ENCODE measurements around the gene TIMM29.
"Not testable (repeated sequence)": the region's sequence is repeated elsewhere in the genome, so short reads cannot be mapped to it uniquely, and the experiment has no call there.

TIMM29 gene

DNA sequence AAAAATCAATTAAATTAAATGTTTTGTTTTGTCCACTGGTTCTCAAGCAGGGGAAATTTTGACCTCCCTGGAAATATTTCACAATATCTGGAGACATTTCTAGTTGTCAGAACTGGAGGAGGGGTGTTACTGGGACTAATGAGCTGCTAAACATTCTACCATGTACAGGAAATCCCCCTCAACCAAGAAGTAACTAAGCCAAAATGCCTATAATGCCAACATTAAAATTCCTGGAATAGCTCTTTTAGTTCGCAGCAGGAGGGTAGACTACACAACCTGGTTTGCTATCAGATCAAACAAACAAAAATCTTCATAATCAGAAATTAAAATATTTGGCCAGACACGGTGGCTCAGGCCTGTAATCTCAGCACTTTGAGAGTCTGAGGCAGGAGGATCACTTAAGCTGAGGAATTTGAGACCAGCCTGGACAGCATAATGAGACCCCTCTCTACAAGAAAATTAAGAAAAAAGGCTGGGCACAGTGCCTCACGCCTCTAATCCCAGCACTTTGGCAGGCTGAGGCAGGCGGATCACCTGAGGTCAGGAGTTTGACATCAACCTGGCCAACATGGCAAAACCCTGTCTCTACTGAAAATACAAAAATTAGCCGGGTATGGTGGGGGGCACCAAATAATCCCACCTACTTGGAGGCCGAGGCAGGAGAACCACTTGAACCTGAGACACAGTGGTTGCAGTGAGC is 18.5 kb downstream of the TIMM29 start:
- DNase-seq, result no peak

DNA sequence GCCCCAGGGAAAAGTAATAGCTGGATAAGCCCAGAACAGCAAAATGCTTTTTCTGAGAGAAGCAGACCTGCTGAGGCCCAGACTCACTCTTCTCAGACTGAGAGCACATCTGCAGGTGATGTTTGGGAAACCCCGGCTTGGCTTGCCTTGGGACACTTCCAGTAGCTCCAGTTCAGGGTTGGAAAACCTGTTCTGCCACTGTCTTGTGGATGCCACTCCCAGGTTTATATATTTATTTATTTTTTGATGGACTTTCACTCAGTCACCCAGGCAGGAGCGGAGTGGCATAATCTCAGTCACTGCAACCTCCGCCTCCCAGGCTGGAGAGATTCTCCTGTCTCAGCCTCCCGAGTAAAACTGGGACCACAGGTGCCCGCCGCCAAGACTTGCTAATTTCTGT is 24.2 kb downstream of the TIMM29 start:
- DNase-seq, result no peak

DNA sequence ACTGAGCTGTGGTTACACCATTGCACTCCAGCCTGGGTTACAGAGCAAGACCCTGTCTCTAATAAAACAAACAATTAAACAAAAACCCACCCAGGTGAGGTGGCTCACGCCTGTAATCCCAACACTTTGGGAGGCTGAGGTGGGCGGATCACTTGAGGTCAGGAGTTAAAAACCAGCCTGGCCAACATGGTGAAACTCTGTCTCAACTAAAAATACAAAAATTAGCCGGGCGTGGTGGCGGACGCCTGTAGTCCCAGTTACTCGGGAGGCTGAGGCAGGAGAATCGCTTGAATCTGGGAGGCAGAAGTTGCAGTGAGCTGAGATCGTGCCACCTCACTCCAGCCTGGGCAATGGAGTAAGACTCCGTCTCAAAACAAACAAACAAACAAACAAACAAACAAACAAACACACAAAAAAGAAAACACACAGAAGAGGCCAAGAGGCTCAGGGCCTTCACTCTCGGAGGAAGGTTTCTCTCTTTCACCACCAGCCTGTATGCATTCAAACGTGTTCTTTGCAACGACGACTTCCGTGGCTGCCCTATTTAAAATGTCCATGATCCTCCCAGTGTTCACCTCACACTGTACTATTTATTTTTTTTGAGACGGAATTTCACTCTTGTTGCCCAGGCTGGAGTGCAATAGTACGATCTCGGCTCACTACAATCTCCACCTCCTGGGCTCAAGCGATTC is 30.8 kb downstream of the TIMM29 start:
- DNase-seq, result not testable (repeated sequence)

DNA sequence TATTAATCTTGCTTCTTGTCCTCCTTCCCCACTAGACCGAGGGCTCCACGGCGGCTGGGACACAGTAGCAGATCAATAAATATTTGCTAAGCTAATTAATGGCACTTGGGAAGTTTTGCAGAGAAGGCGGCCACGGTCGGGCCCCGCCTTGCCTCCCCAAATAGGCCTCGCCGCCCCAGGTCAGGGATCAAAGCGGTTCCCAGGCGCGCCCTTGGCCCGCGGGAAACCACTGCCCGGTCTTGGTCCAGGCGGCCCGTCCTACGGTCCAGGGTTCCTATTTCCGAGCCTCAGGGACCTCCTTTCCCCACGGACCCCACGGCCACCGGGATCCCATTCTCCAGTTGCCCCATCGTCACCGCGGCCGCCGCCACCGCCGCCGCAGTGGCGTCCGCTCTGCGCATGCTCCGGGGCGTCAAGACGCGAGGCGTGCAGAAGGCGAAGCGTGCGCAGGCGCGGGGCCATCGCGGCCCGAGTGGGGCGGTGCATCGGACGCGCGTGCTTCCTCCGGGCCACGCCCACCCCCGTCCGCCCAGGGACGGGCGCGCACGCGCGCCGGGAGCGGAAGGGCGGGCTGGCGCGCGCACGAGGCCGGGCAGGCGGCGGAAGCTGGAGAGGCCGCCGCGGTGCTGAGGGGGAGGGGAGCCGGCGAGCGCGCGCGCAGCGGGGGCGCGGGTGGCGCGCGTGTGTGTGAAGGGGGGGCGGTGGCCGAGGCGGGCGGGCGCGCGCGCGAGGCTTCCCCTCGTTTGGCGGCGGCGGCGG is 31.9 kb downstream of the TIMM29 start, which contains the start of gene SMARCA4:
TSS of gene SMARCA4 (plus strand) at position 717 of the 759 bp plus-strand sequence. CDS start 23,122 bp downstream, outside the sequence.
- peak; percentile 80 to 88 for DNase-seq

DNA sequence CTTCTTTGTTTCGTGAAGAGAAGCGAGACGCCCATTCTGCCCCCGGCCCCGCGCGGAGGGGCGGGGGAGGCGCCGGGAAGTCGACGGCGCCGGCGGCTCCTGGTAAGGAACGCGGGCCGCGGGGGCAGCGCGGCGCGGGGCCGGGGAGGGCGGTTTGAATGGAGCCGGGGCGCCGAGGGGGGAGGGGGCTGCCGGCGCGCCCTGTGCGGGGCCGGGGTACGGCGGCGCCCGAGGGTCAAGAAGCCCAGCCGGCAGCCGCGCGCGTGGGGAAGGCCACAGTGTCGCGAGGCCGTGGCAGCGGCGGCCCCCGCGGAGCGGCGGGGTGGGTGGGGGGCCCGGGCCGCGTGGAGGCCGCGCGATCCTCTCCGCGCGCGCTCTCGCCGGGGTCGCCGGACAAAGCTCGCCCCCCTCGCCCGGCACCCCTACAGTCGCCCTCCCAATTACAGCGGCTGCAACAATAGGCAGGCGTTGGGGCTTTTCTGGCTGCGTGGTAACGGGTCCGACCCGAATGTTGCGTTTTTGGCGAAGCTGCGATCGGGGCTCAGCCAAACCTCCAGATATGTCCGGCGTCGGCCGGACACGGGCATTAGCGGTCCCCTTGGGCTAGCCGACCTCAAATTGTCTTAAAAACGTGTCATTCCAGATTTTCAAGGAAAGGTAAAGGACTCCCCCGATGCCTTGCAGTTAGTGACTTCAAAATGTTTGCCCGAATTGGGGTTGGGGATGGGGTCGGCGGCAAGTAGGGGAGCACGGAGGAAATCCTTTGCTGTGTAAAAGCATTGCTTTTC is 32.7 kb downstream of the TIMM29 start:
- DNase-seq, result no peak

DNA sequence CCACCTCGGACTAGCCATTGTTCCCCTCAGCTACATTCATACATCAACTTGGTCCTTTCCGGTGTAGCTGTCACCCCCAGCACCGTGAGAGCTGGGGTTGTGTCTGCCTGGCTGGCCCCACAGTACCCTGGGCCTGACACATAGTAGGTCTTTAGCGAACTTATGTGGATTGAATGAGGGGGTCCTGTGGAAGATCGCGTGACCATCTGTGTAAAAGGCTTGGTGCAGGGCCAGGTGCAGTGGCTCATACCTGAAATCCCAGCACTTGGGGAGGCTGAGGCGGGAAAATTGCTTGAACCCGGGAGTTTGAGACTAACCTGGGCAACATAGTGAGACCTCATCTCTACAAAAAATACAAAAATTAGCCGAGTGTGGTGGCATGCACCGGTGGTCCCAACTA is 34.3 kb downstream of the TIMM29 start:
- DNase-seq, result no peak

DNA sequence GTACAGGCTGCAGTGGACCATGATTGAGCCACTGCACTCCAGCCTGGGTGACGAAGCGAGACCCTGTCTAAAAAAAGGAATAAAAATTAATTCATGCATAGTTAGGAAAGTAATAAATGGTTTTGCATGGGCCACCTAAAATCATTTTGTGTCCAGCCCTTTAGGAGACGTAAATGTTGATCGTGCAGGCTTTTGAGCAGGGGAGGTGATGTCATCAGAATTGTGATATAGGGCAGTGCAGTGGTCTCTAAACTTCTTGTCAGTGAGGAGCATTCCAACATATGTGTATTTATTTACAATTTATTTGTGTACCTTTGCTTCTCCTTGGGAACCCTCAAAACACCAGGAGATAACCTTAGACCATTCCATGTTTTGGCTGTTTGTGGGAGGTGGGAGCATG is 35.3 kb downstream of the TIMM29 start:
- no peak for DNase-seq

DNA sequence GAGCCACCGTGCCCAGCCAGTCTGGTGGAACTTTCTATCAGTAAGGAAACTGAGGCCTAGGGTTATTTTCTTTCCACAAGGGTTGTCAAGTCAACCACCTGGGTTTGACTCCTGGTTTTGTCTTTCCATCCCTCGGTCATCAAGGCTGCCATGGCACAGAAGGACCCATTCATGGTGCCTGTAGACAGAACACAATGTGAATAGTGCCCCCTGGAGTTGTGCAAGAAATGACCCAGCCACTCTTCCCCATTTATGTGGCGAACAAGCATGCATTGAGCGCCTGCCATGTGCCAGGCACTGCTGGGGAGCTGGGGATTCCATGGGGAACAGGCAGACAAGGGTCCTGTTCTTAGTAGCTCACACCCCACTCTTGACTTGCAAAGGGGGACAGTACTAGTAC is 36.3 kb downstream of the TIMM29 start:
- no peak for DNase-seq

DNA sequence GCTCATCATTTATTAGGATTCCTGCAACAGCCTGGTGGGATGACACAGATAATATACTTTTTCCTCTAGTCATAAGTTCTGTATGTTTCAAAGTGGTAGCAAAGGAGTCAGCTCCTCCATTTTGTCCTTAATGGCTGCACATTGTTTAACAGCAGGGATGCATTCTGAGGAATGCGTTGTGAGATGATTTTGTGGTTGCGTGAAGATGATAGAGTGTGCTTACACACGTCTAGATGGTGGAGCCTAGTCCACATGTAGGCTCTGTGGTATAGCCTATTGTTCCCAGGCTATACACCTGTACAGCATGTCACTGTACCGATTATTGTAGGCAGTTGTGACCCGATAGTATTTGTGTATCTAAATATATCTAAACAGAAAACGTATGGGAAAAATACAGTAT is 36.8 kb downstream of the TIMM29 start:
- DNase-seq, result no peak

DNA sequence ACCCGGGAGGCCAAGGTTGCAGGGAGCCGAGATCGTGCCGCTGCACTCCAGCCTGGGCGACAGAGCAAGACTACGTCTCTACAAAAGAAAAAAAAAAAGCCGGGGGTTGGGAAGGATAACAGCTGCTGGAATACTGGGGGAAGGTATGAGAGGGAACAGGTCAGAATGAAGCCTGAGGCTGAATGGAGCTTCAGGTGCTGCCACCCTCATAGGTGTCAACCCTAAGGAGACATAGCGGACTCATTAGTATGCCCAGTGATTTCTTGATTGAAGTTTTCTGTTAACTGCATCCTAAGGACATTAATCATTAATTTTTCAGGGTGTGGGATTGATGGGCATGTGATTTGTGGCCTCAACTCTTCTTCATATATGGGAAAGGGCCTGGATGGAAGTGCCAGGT is 38.2 kb downstream of the TIMM29 start:
- no peak for DNase-seq

DNA sequence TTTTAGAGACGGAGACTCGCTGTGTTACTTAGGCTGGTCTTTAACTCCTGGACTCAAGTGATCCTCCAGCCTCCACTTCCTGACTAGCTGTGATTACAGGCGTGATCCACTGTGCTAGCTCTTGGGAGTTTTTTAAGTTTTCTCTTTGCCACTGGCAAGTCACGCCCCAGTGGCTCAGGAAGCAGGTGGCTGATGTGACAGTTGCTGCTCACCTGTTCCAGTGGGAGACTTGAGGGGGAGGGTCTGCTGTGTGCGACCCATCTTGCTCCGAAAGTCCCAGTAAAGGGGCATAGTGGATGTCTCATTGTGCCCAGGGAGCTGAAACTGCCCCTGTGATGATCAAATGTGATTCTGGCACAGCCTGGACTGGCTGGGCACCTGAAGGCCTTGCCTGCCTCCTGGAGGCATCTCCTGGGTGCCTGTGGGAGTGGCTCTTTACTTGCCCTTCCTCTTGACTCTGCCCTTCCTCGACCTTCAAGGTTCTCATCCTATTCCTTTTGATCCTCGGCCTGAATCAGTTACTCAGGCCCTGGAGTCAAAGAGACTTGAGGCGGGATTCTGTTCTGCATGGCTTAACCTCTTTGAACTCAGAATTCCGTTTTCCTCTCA is 40.0 kb downstream of the TIMM29 start:
- DNase-seq, result no peak

DNA sequence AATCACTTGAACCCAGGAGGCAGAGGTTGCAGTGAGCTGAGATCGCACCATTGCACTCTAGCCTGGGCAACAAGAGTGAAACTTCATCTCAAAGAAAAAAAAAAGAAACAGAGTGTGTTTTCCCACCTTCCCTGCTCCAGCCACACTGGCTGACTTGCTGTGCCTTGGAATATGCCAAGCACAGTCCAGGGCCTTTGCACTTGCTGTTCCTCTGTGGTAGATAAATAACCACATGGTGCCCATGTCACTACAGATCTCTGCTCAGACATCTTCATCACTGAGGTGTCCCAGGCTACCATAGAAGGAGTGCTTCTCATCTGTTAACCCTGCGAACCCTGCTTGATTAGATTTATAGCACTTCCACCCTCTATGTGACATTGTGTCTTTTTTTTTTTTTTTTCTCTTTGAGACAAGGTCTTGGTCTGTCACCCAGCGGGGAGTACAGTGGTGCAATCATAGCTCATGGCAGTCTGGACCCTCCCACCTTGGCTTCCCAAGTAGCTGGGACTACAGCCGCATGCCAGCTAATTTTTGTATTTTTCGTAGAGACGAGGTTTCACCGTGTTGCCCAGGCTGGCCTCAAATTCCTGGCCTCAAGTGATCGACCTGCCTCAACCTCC is 42.6 kb downstream of the TIMM29 start:
- DNase-seq, result no peak

DNA sequence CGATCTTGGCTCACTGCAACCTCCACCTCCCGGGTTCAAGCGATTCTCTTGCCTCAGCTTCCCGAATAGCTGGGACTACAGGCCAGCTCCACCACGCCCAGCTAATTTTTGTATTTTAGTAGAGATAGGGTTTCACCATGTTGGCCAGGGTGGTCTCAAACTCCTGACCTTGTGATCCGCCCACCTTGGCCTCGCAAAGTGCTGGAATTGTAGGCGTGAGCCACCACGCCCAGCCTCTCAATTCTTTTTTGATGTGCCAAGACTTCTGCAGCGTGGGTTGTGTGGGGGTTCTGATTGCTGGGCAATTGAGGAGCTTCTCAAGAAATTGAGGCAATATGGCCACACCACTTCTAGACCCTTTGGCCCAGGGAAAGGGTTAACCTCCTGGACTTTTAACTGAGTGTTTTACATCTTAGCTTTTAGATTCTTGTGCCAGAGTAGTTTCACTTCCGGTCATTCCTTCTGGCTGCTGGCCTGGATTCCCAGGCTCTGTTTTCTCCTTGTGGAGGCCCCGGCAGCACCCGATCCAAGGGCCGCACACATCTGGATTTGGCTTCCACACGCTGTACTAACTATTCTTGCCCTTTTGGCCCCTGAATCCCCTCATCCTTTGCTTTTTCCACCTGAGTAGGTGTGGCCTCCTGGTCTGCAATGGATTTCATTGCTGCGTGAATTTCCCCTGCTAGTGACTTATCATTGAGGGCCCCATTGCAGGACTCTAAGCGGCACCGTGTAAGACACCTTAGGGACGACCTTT is 46.9 kb downstream of the TIMM29 start:
- no peak for DNase-seq

DNA sequence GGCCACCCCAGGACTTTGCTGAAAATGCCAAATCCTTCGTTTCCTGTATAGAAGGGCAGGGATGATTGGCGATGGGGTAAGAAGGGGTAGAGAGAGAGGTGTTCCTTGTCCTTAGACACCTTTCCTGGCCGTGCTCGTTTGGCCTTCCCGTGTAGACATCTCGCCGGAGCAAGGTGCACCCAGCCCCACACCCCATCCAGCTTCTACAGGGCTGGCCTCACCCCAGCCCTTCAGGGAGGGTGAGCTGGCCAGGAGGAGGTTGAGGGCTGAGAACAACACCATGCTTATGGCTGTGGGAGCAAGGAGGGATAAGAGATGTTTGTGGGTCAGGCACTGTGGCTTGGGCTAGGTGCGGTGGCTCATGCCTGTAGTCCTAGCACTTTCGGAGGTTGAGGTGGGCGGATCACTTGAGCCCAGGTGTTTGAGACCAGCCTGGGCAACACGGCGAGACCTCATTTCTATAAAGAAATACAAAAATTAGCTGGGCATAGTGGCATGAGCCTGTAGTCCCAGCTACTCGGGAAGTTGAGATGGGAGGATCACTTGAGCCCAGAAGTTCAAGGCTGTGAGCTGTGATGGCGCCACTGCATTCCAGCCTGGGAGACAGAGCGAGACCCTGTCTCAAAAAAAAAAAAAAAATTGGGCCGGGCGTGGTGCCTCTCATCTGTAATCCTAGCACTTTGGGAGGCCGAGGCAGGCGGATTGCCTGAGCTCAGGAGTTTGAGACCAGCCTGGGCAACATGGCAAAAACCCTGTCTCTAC is 47.7 kb downstream of the TIMM29 start:
- no peak for DNase-seq

DNA sequence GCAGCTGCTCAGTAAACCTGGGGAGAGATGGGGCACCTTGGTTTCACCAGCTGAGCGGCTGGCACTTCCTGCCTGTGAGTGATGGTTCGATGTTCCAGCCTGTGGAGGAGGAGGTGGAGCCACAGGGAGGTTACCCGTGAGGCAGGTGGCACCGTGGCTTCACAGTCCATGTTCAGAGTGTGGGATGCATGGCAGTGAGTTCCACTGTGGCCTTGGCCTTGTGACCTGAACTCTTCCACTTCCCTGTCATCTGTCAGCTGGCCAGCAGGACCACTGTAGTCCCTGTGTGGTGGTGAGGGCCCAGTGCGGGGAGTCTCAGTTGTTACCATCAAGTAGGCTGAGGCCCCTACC is 49.1 kb downstream of the TIMM29 start:
- DNase-seq, result no peak

All from NCI-H187 (cell line).